Osteoblast (primary cell): ENCODE data around the gene HNRNPA3. TPM values are rescaled to one million over a fixed set of nuclear protein-coding genes. Genes with fewer than 3 reads are reported as not detected.

Experiments used
- DNase-seq: peaks from one replicate; pipeline ENCODE4 v3.0.0; 2011; ENCODE audit warnings: low spot score, mixed read lengths; ENCODE audit not compliant: insufficient read length; ENCODE audit errors: missing footprints
- H2AFZ ChIP-seq: 2 replicates; pipeline ENCODE4 v1.6.0; 2011; ENCODE audit warnings: mild to moderate bottlenecking, low read length
- H3K27ac ChIP-seq: 2 replicates; pipeline ENCODE4 v1.5.1; 2011; ENCODE audit warnings: mild to moderate bottlenecking, low read depth, low read length, moderate library complexity
- H3K27me3 ChIP-seq: 2 replicates; pipeline ENCODE4 v1.6.0; 2012; ENCODE audit warnings: mild to moderate bottlenecking, control low read depth, inconsistent platforms, low read length, moderate library complexity; ENCODE audit not compliant: insufficient read depth
- H3K36me3 ChIP-seq: 2 replicates; pipeline ENCODE4 v1.5.1; 2011; ENCODE audit warnings: mild to moderate bottlenecking, low read length, control low read depth, moderate library complexity; ENCODE audit not compliant: insufficient read depth
- H3K4me1 ChIP-seq: 2 replicates; pipeline ENCODE4 v1.5.1; 2011; ENCODE audit warnings: mild to moderate bottlenecking, low read length, control low read depth, moderate library complexity; ENCODE audit not compliant: insufficient read depth
- H3K4me2 ChIP-seq: 2 replicates; pipeline ENCODE4 v1.6.0; 2011; ENCODE audit warnings: mild to moderate bottlenecking, low read length; ENCODE audit not compliant: insufficient read depth
- H3K4me3 ChIP-seq: fragments of 200-600 bp; sonication (generic); 3 replicates; pipeline ENCODE4 v1.5.1; 2012; ENCODE audit warnings: mild to moderate bottlenecking, low read length, inconsistent platforms; ENCODE audit not compliant: insufficient read depth
- H3K79me2 ChIP-seq: 2 replicates; pipeline ENCODE4 v1.6.0; 2012; ENCODE audit warnings: mild to moderate bottlenecking, low read length, control low read depth, inconsistent platforms; ENCODE audit not compliant: insufficient read depth
- H3K9me3 ChIP-seq: 2 replicates; pipeline ENCODE4 v1.5.1; 2011; ENCODE audit warnings: low read depth, low read length, control low read depth
- H4K20me1 ChIP-seq: 2 replicates; pipeline ENCODE4 v1.6.0; 2012; ENCODE audit warnings: mild to moderate bottlenecking, low read length, control low read depth; ENCODE audit not compliant: insufficient read depth
- CTCF ChIP-seq: IDR thresholded peaks from 2 replicates; pipeline ENCODE4 v1.5.1; 2011; ENCODE audit warnings: mild to moderate bottlenecking, low read depth, low read length, moderate library complexity; ENCODE audit errors: extremely low read depth
- total RNA-seq: library from RNA; depleted of rRNA; stranded (reverse); fragments of >200 nt; gene quantifications from 2 replicates; pipeline ENCODE4 v1.2.3, GENCODE V29; 2012

The HNRNPA3 gene
- total RNA-seq = 19.7 and 21.4 TPM in 2 replicates

DNA sequence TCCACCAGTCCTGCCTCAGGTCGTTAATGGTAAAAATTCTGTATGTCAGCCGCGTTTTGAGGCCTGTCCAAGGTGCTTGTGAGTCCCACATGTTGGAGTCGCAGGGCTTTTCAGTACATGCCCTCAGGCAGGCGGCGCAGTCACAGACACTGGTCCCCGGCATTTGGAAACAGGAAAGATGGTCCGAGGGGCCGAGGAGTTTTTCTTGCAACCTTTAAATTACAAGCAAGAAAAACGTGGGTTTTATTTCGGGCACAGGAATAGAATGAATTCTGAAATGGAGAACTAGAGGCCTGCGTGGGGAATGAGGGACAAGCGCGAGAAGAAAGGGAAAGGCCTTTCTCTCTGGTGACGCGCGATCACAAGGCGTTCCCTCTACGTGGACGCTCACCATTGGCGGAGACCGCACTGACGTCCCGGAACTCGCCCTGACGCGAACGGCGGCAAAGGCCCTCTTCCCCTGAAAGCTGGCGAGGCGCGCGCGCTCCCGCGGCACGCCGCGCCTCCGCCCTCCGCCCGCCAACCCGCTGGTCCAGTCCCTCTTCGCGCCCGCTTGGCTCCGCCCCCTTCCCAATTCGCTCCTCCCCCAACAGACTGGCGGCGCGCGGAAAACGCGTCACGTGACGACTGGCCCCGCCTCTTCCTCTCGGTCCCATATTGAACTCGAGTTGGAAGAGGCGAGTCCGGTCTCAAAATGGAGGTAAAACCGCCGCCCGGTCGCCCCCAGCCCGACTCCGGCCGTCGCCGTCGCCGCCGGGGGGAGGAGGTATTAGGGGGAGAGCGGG is at the start of gene HNRNPA3:
HNRNPA3 (plus strand) TSS at position 689 of the 785 bp plus-strand sequence; CDS start at position 695, 6 bp downstream.
- Histone ChIP-seq H3K4me2 (peak within 1 kb of the TSS; percentile 100), H4K20me1 (peaks cover 33% of the 10 kb centered on the region), H3K9me3 (no peaks in the 10 kb centered on the region), H3K27me3 (no peaks in the 10 kb centered on the region), H3K4me3 (peak within 1 kb of the TSS; percentile 87), H3K27ac (peak within 1 kb of the TSS; percentile 100), H3K4me1 (peaks cover 27% of the 10 kb centered on the region), H2AFZ (peak within 1 kb of the TSS; percentile 58), H3K36me3 (peaks cover 25% of the 10 kb centered on the region), H3K79me2 (peaks cover 60% of the 10 kb centered on the region)
- no peak for TF ChIP-seq CTCF
- DNase-seq = peak; percentile 99

- Histone ChIP-seq H3K4me1 (peaks cover 15% of the 10 kb centered on the region), H3K9me3 (no peaks in the 10 kb centered on the region), H3K27ac (peak overlapping the region; percentile 91), H2AFZ (peak overlapping the region; percentile 93), H3K27me3 (no peaks in the 10 kb centered on the region), H3K79me2 (no peaks in the 10 kb centered on the region), H4K20me1 (no peaks in the 10 kb centered on the region), H3K4me3 (peak overlapping the region; percentile 73), H3K4me2 (peak overlapping the region; percentile 98), H3K36me3 (no peaks in the 10 kb centered on the region)
- TF ChIP-seq CTCF = no peak
- DNase-seq = no peak
These were observed 48.5 kb upstream of the HNRNPA3 start for GRCh38 chr2:177164131-177164530.

DNA sequence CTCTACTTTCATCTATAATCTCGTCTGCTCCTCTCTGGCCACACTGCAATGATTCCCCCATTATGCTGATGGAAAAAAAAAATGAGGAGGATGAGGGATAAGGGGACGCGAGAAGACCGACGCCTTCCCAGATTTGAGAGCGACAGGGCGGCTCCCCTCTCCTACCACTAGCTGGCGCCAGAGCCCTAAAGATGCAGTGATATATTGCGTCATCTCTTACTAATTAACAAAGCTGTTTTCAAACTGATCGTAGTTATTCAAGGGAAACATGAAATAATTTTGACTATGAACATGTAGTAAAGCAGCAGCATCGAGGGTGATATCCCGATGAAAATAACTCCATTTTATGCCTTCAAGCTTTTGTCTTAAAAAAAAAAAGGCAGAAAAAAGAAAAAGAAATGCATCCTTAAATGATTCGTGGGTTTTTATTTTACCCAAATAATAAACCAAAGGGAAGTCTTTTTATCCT is 48.0 kb upstream of the HNRNPA3 start:
- H3K79me2 ChIP-seq = no peaks in the 10 kb centered on the region
- no peaks in the 10 kb centered on the region for H4K20me1 ChIP-seq
- peak; percentile 100 for TF ChIP-seq CTCF
- peak overlapping the region; percentile 91 for H3K27ac ChIP-seq
- no peak for DNase-seq
- H3K36me3 ChIP-seq = no peaks in the 10 kb centered on the region
- H3K9me3 ChIP-seq = no peaks in the 10 kb centered on the region
- H3K4me3 ChIP-seq = peak overlapping the region; percentile 73
- peaks cover 15% of the 10 kb centered on the region for H3K4me1 ChIP-seq
- H3K27me3 ChIP-seq = no peaks in the 10 kb centered on the region
- H2AFZ ChIP-seq = peak overlapping the region; percentile 93
- H3K4me2 ChIP-seq = peak overlapping the region; percentile 98

GRCh38 chr2:177165061-177165583 is 47.5 kb upstream of the HNRNPA3 start:
- no peaks in the 10 kb centered on the region for H3K27me3 ChIP-seq
- no peaks in the 10 kb centered on the region for H4K20me1 ChIP-seq
- H3K27ac ChIP-seq = peak overlapping the region; percentile 91
- H3K36me3 ChIP-seq = no peaks in the 10 kb centered on the region
- peak; percentile 8 for DNase-seq
- H3K4me2 ChIP-seq = peak overlapping the region; percentile 98
- H3K9me3 ChIP-seq = no peaks in the 10 kb centered on the region
- H3K79me2 ChIP-seq = no peaks in the 10 kb centered on the region
- H2AFZ ChIP-seq = peak overlapping the region; percentile 93
- H3K4me3 ChIP-seq = peak overlapping the region; percentile 73
- TF ChIP-seq CTCF = no peak
- H3K4me1 ChIP-seq = peaks cover 15% of the 10 kb centered on the region
